Ovary (tissue), 9 donors: Measurements from ENCODE around the gene ST3GAL4. TPM values are rescaled to one million over a fixed set of nuclear protein-coding genes. Genes with fewer than 3 reads are reported as not detected.

Source experiments
- DNase-seq, 5 donors: peaks; one replicate each; pipeline ENCODE4 v3.0.0-alpha.2; 2019 to 2020
- H3K27ac ChIP-seq, 2 donors: fragments of 200-600 bp; one replicate each; pipeline versions ENCODE4 v1.5.1 to v1.8.0; 2019 to 2022
- H3K27me3 ChIP-seq: fragments of 200-600 bp; one replicate; pipeline ENCODE4 v1.8.0; 2022
- H3K36me3 ChIP-seq: fragments of 200-600 bp; sonication (generic); one replicate; pipeline ENCODE4 v1.5.1; 2019
- H3K4me1 ChIP-seq: one replicate; pipeline ENCODE4 v1.8.1; 2013; ENCODE audit warnings: mild to moderate bottlenecking, moderate library complexity; ENCODE audit not compliant: insufficient read depth
- H3K4me3 ChIP-seq: fragments of 200-600 bp; sonication (generic); one replicate; pipeline ENCODE4 v1.5.1; 2017
- H3K9me3 ChIP-seq, 2 donors: fragments of 200-600 bp in 1 of 2; sonication (generic) in 1 of 2; one replicate each; pipeline versions ENCODE4 v1.5.1 to v1.8.1; 2013 to 2019; ENCODE audit warnings: mild to moderate bottlenecking in 1 of 2, moderate library complexity in 1 of 2
- EP300 ChIP-seq: sonication (generic); formaldehyde crosslinking; IDR thresholded peaks from one replicate; pipeline ENCODE4 v1.6.1; 2017; ENCODE audit warnings: antibody characterized with exemption
- POLR2A ChIP-seq: fragments of 450-650 bp; IDR thresholded peaks from one replicate; pipeline ENCODE4 v1.6.1; 2017; ENCODE audit warnings: antibody characterized with exemption, mild to moderate bottlenecking, moderate library complexity
- WGBS, 3 donors: extraction: QIAGEN DNeasy Blood & Tissue Kit in 1 of 3; methylation state at CpG; one replicate each; pipeline versions ENCODE4 v1.1.5 to v1.1.7; 2013 to 2017; 5-methylcytosine and 5-hydroxymethylcytosine counted together
- intact Hi-C, 4 donors: fragments of 100-400 bp; cut with DNase I; formaldehyde crosslinking; loops; one replicate each; pipeline versions ENCODE4 v1.11.0 to v1.15.1; 2022 to 2023
- polyA plus RNA-seq, 2 donors: library from polyadenylated mRNA; stranded (reverse); fragments of 200-250 nt in 1 of 2; fragments of 350-450 nt in 1 of 2; fragmentation: Illumina TruSeq in 1 of 2; extraction: RNeasy Lipid Tissue Mini Kit (QIAGEN cat#74804) in 1 of 2; gene quantifications; one replicate each; pipeline ENCODE4 v1.2.3, GENCODE V29; 2013 to 2014
- total RNA-seq, 7 donors: library from RNA; depleted of rRNA in 2 of 7; stranded (reverse); fragments of >200 nt in 2 of 7; fragmentation: NEBNext Ultra II Directional in 3 of 7; extraction: Animal tissue kit (Norgen Biotek cat#: 25700) in 3 of 7; gene quantifications; one replicate each; pipeline versions ENCODE4 v1.1.0 to v1.2.4, GENCODE V29; 2016 to 2023
- TF ChIP-seq, protein P1 (sequence below), 3 donors: fragments of 450-650 bp in 2 of 3; fragments of 200-600 bp in 1 of 3; IDR thresholded peaks; one replicate each; pipeline versions ENCODE4 v1.5.1 to v1.8.0; 2016 to 2022; ENCODE audit warnings: antibody characterized with exemption in 3 of 3, mild to moderate bottlenecking in 1 of 3
- donor health status: DM: no; HTN: no; CAD: no; lungs with moderate emphysema.
- donor health status: DM: no; HTN: no; CAD: no.
- donor health status: Bipolar disorder and iron deficiency.
- donor health status: DM: yes; HTN: yes; CAD: no.
- donor health status: DM: no; HTN: no; CAD: no.
- donor health status: DM: yes; HTN: yes; CAD: no.

ST3GAL4 gene
- total and polyA plus RNA-seq, 9 donors = 75.8 to 300 (median 120) TPM

GRCh38 chr11:126332221-126332711 lies 23.2 kb upstream of the ST3GAL4 start:
- TF ChIP-seq EP300 (no peak), POLR2A (no peak)
- TF ChIP-seq, protein P1, sequence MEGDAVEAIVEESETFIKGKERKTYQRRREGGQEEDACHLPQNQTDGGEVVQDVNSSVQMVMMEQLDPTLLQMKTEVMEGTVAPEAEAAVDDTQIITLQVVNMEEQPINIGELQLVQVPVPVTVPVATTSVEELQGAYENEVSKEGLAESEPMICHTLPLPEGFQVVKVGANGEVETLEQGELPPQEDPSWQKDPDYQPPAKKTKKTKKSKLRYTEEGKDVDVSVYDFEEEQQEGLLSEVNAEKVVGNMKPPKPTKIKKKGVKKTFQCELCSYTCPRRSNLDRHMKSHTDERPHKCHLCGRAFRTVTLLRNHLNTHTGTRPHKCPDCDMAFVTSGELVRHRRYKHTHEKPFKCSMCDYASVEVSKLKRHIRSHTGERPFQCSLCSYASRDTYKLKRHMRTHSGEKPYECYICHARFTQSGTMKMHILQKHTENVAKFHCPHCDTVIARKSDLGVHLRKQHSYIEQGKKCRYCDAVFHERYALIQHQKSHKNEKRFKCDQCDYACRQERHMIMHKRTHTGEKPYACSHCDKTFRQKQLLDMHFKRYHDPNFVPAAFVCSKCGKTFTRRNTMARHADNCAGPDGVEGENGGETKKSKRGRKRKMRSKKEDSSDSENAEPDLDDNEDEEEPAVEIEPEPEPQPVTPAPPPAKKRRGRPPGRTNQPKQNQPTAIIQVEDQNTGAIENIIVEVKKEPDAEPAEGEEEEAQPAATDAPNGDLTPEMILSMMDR (IDR thresholded peaks at IDR 0.05) = no peak
- Histone ChIP-seq H3K27ac (no peak overlapping the region), H3K4me3 (no peak overlapping the region), H3K36me3 (no peaks in the 10 kb centered on the region), H3K27me3 (no peaks in the 10 kb centered on the region), H3K4me1 (peaks cover 13% of the 10 kb centered on the region), H3K9me3 (no peaks in the 10 kb centered on the region)
- intact Hi-C loops = no loop called here
- 44 to 50% (median 45%) methylated on average over 5 of the region's 5 CpGs for WGBS, 3 donors
- peak; percentile 60 to 81 (median 72) for DNase-seq

GRCh38 chr11:126333142-126333541 lies 22.3 kb upstream of the ST3GAL4 start:
- TF ChIP-seq EP300 = no peak
- TF ChIP-seq, protein P1 (IDR thresholded peaks at IDR 0.05) = no peak
- TF ChIP-seq POLR2A = no peak
- intact Hi-C loops = no loop called here
- H3K9me3 ChIP-seq = no peaks in the 10 kb centered on the region
- peaks cover 13% of the 10 kb centered on the region for H3K4me1 ChIP-seq
- no peak overlapping the region for H3K4me3 ChIP-seq
- WGBS, 3 donors = 95 to 96% (median 95%) methylated on average over 7 of the region's 7 CpGs
- H3K36me3 ChIP-seq = no peaks in the 10 kb centered on the region
- no peaks in the 10 kb centered on the region for H3K27me3 ChIP-seq
- DNase-seq = no peak
- H3K27ac ChIP-seq = no peak overlapping the region

GRCh38 chr11:126334659-126335462 lies 20.6 kb upstream of the ST3GAL4 start:
- H3K4me1 ChIP-seq = peaks cover 13% of the 10 kb centered on the region
- no peak overlapping the region for H3K4me3 ChIP-seq
- no peak overlapping the region for H3K27ac ChIP-seq
- no peaks in the 10 kb centered on the region for H3K9me3 ChIP-seq
- intact Hi-C loops = no loop called here
- WGBS, 3 donors = 89 to 92% (median 90%) methylated on average over 6 of the region's 6 CpGs
- peak in 1 of 5 donors; percentile 19 for DNase-seq
- H3K36me3 ChIP-seq = no peaks in the 10 kb centered on the region
- no peaks in the 10 kb centered on the region for H3K27me3 ChIP-seq
- TF ChIP-seq POLR2A (no peak), EP300 (no peak)
- TF ChIP-seq, protein P1 (IDR thresholded peaks at IDR 0.05) = no peak

DNA sequence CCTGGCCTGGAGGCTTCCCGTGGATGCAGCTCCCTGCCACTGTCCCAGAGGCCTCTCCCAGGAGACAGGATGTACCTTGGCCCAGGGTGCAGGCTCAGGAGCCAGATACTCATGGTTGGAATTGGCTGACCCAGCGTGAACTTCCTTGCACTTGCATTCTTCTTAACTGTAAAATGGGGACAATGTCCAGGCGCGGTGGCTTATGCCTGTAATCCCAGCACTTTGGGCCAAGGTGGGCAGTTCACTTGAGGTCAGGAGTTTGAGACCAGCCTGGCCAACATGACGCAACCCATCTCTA lies 20.1 kb upstream of the ST3GAL4 start:
- intact Hi-C loops = no loop called here
- peaks cover 13% of the 10 kb centered on the region for H3K4me1 ChIP-seq
- H3K27me3 ChIP-seq = no peaks in the 10 kb centered on the region
- H3K4me3 ChIP-seq = no peak overlapping the region
- WGBS, 3 donors = 80 to 91% (median 85%) methylated on average over 5 of the region's 5 CpGs
- no peak overlapping the region for H3K27ac ChIP-seq
- H3K36me3 ChIP-seq = no peaks in the 10 kb centered on the region
- TF ChIP-seq, protein P1 (IDR thresholded peaks at IDR 0.05) = no peak
- no peak for TF ChIP-seq EP300
- TF ChIP-seq POLR2A = no peak
- no peaks in the 10 kb centered on the region for H3K9me3 ChIP-seq
- DNase-seq = peak in 1 of 5 donors; percentile 15
